SK-N-SH treated with all-trans-retinoic acid at 6 μM for 48 hours (cell line): ENCODE measurements around the gene ARHGEF3.

Experiments used
- ATAC-seq: fragments of 200-7000 bp; cut with Tn5 transposase; 3 replicates; pipeline ENCODE4 v1.9.1; 2020; ENCODE audit warnings: mild to moderate bottlenecking, moderate library complexity
- ARNTL ChIP-seq: fragments of 450-650 bp; formaldehyde crosslinking; IDR thresholded peaks from 2 replicates; pipeline ENCODE4 v1.5.0; 2020; ENCODE audit warnings: low read depth, mild to moderate bottlenecking, moderate library complexity, borderline replicate concordance
- CSDC2 ChIP-seq: fragments of 250-450 bp; sonication (Bioruptor Pico); IDR thresholded peaks from 2 replicates; pipeline ENCODE4 v1.5.0; 2020; ENCODE audit warnings: mild to moderate bottlenecking, moderate library complexity
- ESRRG ChIP-seq: fragments of 250-450 bp; sonication (Bioruptor Pico); IDR thresholded peaks from 2 replicates; pipeline ENCODE4 v1.6.1; 2021; ENCODE audit warnings: mild to moderate bottlenecking
- GLIS3 ChIP-seq: fragments of 250-450 bp; sonication (Bioruptor Pico); IDR thresholded peaks from 2 replicates; pipeline ENCODE4 v1.5.0; 2020; ENCODE audit warnings: mild to moderate bottlenecking, moderate library complexity
- ISL1 ChIP-seq: fragments of 250-450 bp; sonication (Bioruptor Pico); IDR thresholded peaks from 2 replicates; pipeline ENCODE4 v2.1.2; 2022; ENCODE audit warnings: mild to moderate bottlenecking, moderate library complexity
- OSR1 ChIP-seq: fragments of 250-450 bp; sonication (Bioruptor Pico); IDR thresholded peaks from 2 replicates; pipeline ENCODE4 v1.8.0; 2022; ENCODE audit warnings: moderate library complexity, mild to moderate bottlenecking, inconsistent platforms
- PPARA ChIP-seq: fragments of 250-450 bp; sonication (Bioruptor Pico); IDR thresholded peaks from 2 replicates; pipeline ENCODE4 v1.5.0; 2020; ENCODE audit warnings: mild to moderate bottlenecking, borderline replicate concordance
- RARB ChIP-seq: fragments of 250-450 bp; sonication (Bioruptor Pico); IDR thresholded peaks from 2 replicates; pipeline ENCODE4 v1.8.0; 2021; ENCODE audit warnings: mild to moderate bottlenecking, moderate library complexity
- SNAI2 ChIP-seq: fragments of 250-450 bp; sonication (Bioruptor Pico); IDR thresholded peaks from 2 replicates; pipeline ENCODE4 v1.5.0; 2020; ENCODE audit warnings: mild to moderate bottlenecking, moderate library complexity
- TCF4 ChIP-seq: fragments of 250-450 bp; sonication (Bioruptor Pico); IDR thresholded peaks from 2 replicates; pipeline ENCODE4 v1.8.0; 2021; ENCODE audit warnings: mild to moderate bottlenecking, moderate library complexity, borderline replicate concordance
- TOX ChIP-seq: fragments of 250-450 bp; sonication (Bioruptor Pico); IDR thresholded peaks from 2 replicates; pipeline ENCODE4 v1.8.0; 2021; ENCODE audit warnings: mild to moderate bottlenecking, moderate library complexity, borderline replicate concordance
- TSHZ2 ChIP-seq: fragments of 250-450 bp; sonication (Bioruptor Pico); IDR thresholded peaks from 2 replicates; pipeline ENCODE4 v1.5.0; 2020; ENCODE audit warnings: mild to moderate bottlenecking, moderate library complexity
- ZC3H10 ChIP-seq: fragments of 250-450 bp; sonication (Bioruptor Pico); IDR thresholded peaks from 2 replicates; pipeline ENCODE4 v1.5.1; 2021; ENCODE audit warnings: mild to moderate bottlenecking, moderate library complexity
- ZFP3 ChIP-seq: fragments of 250-450 bp; sonication (Bioruptor Pico); IDR thresholded peaks from 2 replicates; pipeline ENCODE4 v1.5.0; 2020; ENCODE audit warnings: mild to moderate bottlenecking, moderate library complexity
- ZFP30 ChIP-seq: fragments of 450-650 bp; formaldehyde crosslinking; IDR thresholded peaks from 2 replicates; pipeline ENCODE4 v1.5.0; 2022; ENCODE audit warnings: mild to moderate bottlenecking, moderate library complexity
- ZNF565 ChIP-seq: fragments of 450-650 bp; formaldehyde crosslinking; conservative IDR thresholded peaks from 2 replicates; pipeline ENCODE4 v1.5.0; 2020; ENCODE audit warnings: low read depth, mild to moderate bottlenecking, moderate library complexity
- ZNF70 ChIP-seq: fragments of 450-650 bp; formaldehyde crosslinking; IDR thresholded peaks from 2 replicates; pipeline ENCODE4 v1.5.0; 2020; ENCODE audit warnings: mild to moderate bottlenecking, moderate library complexity
- ZNF8 ChIP-seq: fragments of 450-650 bp; formaldehyde crosslinking; IDR thresholded peaks from 2 replicates; pipeline ENCODE4 v1.5.0; 2020; ENCODE audit warnings: mild to moderate bottlenecking, moderate library complexity
- TF ChIP-seq, protein P1 (sequence below): fragments of 250-450 bp; sonication (Bioruptor Pico); IDR thresholded peaks from 2 replicates; pipeline ENCODE4 v1.8.0; 2020; ENCODE audit warnings: mild to moderate bottlenecking, moderate library complexity, borderline replicate concordance
- TF ChIP-seq, protein P2 (sequence below): fragments of 250-450 bp; sonication (Bioruptor Pico); IDR thresholded peaks from 2 replicates; pipeline ENCODE4 v1.8.0; 2021; ENCODE audit warnings: low read depth, mild to moderate bottlenecking, moderate library complexity, borderline replicate concordance
- TF ChIP-seq, protein P3 (sequence below): fragments of 250-450 bp; sonication (Bioruptor Pico); IDR thresholded peaks from 2 replicates; pipeline ENCODE4 v1.5.1; 2021; ENCODE audit warnings: mild to moderate bottlenecking, moderate library complexity

Gene ARHGEF3

DNA sequence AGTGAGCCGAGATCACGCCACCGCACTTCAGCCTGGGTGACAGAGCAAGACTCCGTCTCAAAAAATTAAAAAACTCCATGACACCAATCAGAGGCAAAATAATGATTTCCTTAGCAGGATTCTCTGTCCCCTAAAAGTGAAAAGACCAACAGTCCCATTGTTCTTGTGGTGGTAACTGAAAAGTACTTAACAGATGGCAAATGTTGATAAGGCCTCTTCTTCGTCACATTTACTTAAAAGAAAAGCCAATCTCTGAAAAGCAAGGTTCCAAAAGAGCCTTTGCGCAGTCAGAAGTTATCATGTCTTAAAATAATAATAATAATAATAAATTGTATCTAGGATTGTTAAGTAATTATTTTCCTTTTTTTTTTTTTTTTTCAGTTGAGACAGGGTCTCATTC, 62.7 kb downstream of the ARHGEF3 start (continued):
- TF ChIP-seq, protein P1, sequence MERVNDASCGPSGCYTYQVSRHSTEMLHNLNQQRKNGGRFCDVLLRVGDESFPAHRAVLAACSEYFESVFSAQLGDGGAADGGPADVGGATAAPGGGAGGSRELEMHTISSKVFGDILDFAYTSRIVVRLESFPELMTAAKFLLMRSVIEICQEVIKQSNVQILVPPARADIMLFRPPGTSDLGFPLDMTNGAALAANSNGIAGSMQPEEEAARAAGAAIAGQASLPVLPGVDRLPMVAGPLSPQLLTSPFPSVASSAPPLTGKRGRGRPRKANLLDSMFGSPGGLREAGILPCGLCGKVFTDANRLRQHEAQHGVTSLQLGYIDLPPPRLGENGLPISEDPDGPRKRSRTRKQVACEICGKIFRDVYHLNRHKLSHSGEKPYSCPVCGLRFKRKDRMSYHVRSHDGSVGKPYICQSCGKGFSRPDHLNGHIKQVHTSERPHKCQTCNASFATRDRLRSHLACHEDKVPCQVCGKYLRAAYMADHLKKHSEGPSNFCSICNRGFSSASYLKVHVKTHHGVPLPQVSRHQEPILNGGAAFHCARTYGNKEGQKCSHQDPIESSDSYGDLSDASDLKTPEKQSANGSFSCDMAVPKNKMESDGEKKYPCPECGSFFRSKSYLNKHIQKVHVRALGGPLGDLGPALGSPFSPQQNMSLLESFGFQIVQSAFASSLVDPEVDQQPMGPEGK (CRISPR knock-in tag), result no peak
- TF ChIP-seq ZNF565, result no peak

GRCh38 chr3:56737006-56737405, 64.7 kb downstream of the ARHGEF3 start:
- no peak for ATAC-seq
- no peak for TF ChIP-seq ISL1 (CRISPR knock-in tag)
- TF ChIP-seq ZNF565, result no peak
- TF ChIP-seq SNAI2, result no peak
- TF ChIP-seq, protein P2, sequence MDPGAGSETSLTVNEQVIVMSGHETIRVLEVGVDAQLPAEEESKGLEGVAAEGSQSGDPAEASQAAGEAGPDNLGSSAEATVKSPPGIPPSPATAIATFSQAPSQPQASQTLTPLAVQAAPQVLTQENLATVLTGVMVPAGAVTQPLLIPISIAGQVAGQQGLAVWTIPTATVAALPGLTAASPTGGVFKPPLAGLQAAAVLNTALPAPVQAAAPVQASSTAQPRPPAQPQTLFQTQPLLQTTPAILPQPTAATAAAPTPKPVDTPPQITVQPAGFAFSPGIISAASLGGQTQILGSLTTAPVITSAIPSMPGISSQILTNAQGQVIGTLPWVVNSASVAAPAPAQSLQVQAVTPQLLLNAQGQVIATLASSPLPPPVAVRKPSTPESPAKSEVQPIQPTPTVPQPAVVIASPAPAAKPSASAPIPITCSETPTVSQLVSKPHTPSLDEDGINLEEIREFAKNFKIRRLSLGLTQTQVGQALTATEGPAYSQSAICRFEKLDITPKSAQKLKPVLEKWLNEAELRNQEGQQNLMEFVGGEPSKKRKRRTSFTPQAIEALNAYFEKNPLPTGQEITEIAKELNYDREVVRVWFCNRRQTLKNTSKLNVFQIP (CRISPR knock-in tag), result no peak
- no peak for TF ChIP-seq ZC3H10 (CRISPR knock-in tag)
- no peak for TF ChIP-seq ESRRG (CRISPR knock-in tag)
- no peak for TF ChIP-seq CSDC2 (CRISPR knock-in tag)
- no peak for TF ChIP-seq OSR1
- TF ChIP-seq TSHZ2 (CRISPR knock-in tag), result no peak
- no peak for TF ChIP-seq ZFP30 (CRISPR knock-in tag)
- no peak for TF ChIP-seq ZNF70 (CRISPR knock-in tag)
- no peak for TF ChIP-seq ARNTL (CRISPR knock-in tag)
- no peak for TF ChIP-seq ZNF8 (CRISPR knock-in tag)
- TF ChIP-seq, protein P3, sequence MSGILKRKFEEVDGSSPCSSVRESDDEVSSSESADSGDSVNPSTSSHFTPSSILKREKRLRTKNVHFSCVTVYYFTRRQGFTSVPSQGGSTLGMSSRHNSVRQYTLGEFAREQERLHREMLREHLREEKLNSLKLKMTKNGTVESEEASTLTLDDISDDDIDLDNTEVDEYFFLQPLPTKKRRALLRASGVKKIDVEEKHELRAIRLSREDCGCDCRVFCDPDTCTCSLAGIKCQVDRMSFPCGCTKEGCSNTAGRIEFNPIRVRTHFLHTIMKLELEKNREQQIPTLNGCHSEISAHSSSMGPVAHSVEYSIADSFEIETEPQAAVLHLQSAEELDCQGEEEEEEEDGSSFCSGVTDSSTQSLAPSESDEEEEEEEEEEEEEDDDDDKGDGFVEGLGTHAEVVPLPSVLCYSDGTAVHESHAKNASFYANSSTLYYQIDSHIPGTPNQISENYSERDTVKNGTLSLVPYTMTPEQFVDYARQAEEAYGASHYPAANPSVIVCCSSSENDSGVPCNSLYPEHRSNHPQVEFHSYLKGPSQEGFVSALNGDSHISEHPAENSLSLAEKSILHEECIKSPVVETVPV (CRISPR knock-in tag), result no peak
- TF ChIP-seq TOX, result no peak
- no peak for TF ChIP-seq PPARA (CRISPR knock-in tag)
- no peak for TF ChIP-seq TCF4 (CRISPR knock-in tag)
- no peak for TF ChIP-seq GLIS3 (CRISPR knock-in tag)

DNA sequence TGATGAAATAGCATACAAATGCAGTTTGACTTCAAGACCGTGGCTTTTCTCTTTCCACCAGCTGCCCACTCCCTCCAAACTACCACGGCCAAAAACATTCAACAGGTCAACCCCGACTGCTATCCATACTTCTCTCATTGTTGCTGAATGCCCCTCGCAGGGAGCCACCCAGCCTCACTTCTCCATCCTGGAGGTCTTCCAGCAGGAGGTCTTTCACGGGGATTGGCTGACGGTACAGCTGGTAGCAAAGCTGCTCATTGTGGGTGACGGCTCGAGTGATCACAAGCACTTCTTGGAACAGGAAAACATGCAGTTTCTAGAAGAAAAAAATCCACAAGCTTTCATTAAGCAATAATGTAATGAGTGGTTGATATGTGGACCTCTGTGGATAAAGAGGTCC, 69.6 kb downstream of the ARHGEF3 start:
- no peak for TF ChIP-seq RARB (CRISPR knock-in tag)
- TF ChIP-seq, protein P3 (CRISPR knock-in tag), result no peak
- no peak for ATAC-seq

- TF ChIP-seq SNAI2, result no peak
- TF ChIP-seq, protein P1 (CRISPR knock-in tag), result no peak
- TF ChIP-seq ZFP30 (CRISPR knock-in tag), result no peak
- no peak for TF ChIP-seq ZNF70 (CRISPR knock-in tag)
- no peak for TF ChIP-seq ZNF8 (CRISPR knock-in tag)
- TF ChIP-seq ZFP3 (CRISPR knock-in tag), result no peak
- TF ChIP-seq PPARA (CRISPR knock-in tag), result no peak
- TF ChIP-seq RARB (CRISPR knock-in tag), result no peak
- TF ChIP-seq, protein P3 (CRISPR knock-in tag), result no peak
- no peak for TF ChIP-seq CSDC2 (CRISPR knock-in tag)
- ATAC-seq, result no peak
Measured at GRCh38 chr3:56725175-56725574, 76.6 kb downstream of the ARHGEF3 start.
